Left ventricle myocardium inferior (tissue), 1 donor: Measurements from ENCODE around the gene PARP1. TPM values are rescaled to one million over a fixed set of nuclear protein-coding genes. Genes with fewer than 3 reads are reported as not detected.

Experiments used
- DNase-seq: peaks from one replicate; pipeline ENCODE4 v3.0.0-alpha.2; 2020
- H3K27ac ChIP-seq: fragments of 200-600 bp; replicated peaks from 2 replicates; pipeline ENCODE4 v1.8.0; 2021
- H3K27me3 ChIP-seq: fragments of 200-600 bp; 2 replicates; pipeline ENCODE4 v1.8.0; 2021; ENCODE audit warnings: low read depth
- H3K36me3 ChIP-seq: fragments of 200-600 bp; 2 replicates; pipeline ENCODE4 v1.8.0; 2021
- H3K4me1 ChIP-seq: fragments of 200-600 bp; 2 replicates; pipeline ENCODE4 v1.8.0; 2021
- H3K4me3 ChIP-seq: fragments of 200-600 bp; 2 replicates; pipeline ENCODE4 v1.8.0; 2021; ENCODE audit warnings: mild to moderate bottlenecking, moderate library complexity
- H3K9me3 ChIP-seq: fragments of 200-600 bp; replicated peaks from 2 replicates; pipeline ENCODE4 v1.8.0; 2021
- CTCF ChIP-seq: fragments of 200-600 bp; IDR thresholded peaks from 2 replicates; pipeline ENCODE4 v1.8.0; 2021; ENCODE audit warnings: antibody characterized with exemption, mild to moderate bottlenecking, borderline replicate concordance
- intact Hi-C: fragments of 100-400 bp; cut with micrococcal nuclease; formaldehyde crosslinking; loops from one replicate; pipeline ENCODE4 v1.11.0; 2022
- total RNA-seq: library from RNA; stranded (reverse); fragmentation: NEBNext Ultra II Directional; extraction: Animal tissue kit (Norgen Biotek cat#: 25700); gene quantifications from one replicate; pipeline ENCODE4 v1.2.1, GENCODE V29; 2021
- donor health status: DM: no; HTN: yes; CAD: no; lungs with severe emphysema.

Gene PARP1
- total RNA-seq, 1 donor from 2014 or later: 138 TPM

DNA sequence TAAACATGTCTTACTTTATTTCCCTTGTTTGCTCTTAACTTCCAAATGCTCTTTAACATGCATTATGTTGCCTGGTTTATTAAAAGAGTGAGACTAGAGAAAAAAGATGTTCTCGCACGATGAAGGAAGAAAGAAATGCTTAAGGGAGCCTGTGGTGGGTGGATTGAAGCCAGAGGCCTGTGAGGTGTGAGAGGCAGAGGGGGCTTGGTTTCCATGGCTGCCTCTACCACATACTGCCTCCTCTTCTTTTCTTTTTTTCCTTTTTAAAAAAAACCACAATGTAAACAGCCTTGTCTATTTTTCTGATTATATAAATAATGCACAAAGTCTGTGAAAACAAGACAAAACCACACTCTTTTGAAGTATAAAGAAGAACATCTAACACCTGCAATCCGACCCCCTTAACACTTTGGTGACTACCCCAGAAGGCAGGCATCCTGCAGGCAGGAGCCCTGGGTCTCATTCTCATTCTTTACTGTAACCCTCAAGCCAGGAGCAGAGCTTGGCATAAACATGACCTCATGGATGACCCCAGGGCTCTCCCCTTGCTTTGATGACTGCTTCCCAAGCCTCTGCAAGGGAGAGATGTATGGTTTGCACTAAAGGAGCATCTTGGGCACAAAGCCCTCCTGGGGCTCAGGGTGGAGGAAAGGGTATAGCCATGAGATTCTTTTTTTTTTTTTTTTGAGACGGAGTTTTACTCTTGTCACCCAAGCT is 10.1 kb upstream of the PARP1 start:
- TF ChIP-seq CTCF: no peak
- no peak overlapping the region for H3K27ac ChIP-seq
- H3K4me3 ChIP-seq: no peak overlapping the region
- H3K9me3 ChIP-seq: no peaks in the 10 kb centered on the region
- intact Hi-C loops: no loop called here
- no peaks in the 10 kb centered on the region for H3K36me3 ChIP-seq
- H3K27me3 ChIP-seq: no peaks in the 10 kb centered on the region
- DNase-seq: no peak
- H3K4me1 ChIP-seq: no peaks in the 10 kb centered on the region

DNA sequence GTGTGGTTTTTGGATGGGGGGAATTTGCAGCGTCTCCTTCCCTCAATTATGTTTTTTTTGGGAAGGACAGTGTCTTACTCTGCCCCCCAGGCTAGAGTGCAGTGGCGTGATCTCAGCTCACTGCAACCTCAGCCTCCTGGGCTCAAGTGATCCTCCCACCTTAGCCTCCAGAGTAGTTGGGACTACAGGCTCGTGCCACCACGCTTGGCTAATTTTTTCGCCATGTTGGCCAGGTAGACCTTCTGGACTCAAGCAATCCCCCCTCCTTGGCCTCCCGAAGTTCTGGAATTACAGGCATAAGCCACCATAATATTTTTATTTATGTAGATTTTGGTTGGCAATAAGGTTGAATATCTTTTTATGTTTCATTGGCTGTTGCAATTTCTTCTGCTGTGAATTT is 9.5 kb upstream of the PARP1 start:
- no peak for TF ChIP-seq CTCF
- Histone ChIP-seq H3K27ac (no peak overlapping the region), H3K9me3 (no peaks in the 10 kb centered on the region), H3K4me1 (no peaks in the 10 kb centered on the region), H3K4me3 (no peak overlapping the region), H3K27me3 (no peaks in the 10 kb centered on the region), H3K36me3 (no peaks in the 10 kb centered on the region)
- no peak for DNase-seq
- intact Hi-C loops: no loop called here

DNA sequence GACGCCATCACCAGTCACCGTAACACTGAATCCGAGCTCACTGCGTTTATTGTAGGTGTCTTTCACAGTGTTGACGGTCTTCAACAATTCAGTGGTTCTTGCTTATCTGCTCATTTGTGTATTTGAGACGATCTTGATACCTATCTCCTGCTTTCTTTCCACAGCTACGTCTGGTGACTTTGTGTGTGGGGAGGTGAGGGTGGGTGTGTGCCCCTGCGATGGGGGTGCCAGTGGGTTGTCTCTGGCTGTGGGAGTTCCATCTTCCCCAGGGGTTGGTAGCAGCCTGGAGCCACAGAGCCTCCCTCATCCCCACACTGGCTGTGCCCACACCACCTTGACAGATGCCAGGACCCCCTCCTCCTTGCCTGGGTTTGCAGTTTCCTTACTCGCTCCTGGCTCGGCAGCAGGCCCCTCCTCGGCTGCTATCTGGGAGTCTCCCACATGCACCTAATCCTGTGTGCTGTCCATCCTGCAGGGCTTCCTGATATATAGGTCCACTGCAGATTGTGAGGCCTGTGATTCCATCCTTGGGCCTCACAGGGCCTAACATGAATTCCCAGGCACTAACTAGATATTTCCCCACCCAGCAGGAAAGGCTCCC is 6.3 kb upstream of the PARP1 start:
- TF ChIP-seq CTCF: no peak
- H3K27me3 ChIP-seq: no peaks in the 10 kb centered on the region
- H3K36me3 ChIP-seq: no peaks in the 10 kb centered on the region
- no peak overlapping the region for H3K4me3 ChIP-seq
- no peak for DNase-seq
- H3K27ac ChIP-seq: no peak overlapping the region
- intact Hi-C loops: no loop called here
- H3K4me1 ChIP-seq: no peaks in the 10 kb centered on the region
- H3K9me3 ChIP-seq: no peaks in the 10 kb centered on the region

DNA sequence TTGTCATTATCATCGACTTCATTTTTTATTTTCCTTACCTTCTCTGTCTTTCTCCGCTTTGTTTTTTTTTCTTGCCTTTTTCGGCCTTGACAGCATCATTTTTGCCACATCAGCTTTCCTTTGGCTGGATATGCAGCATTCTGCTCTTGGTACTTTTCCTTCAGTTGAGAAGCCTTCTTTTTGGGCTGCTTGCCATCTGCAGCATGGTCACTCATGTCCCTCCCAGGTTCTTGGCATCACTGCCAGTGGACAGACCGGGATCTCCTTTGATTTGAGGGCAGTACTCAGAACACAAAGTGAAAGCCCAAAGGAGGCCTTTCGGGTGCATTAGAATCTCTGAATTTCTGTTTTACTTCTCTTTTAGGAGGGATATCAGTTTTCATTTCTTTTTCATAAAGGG is 3.7 kb upstream of the PARP1 start:
- intact Hi-C loops: no loop called here
- no peak for DNase-seq
- no peak overlapping the region for H3K27ac ChIP-seq

GRCh38 chr1:226410958-226411357 is 3.1 kb upstream of the PARP1 start:
- TF ChIP-seq CTCF: no peak
- Histone ChIP-seq H3K27ac (no peak overlapping the region), H3K4me1 (peaks cover 19% of the 10 kb centered on the region), H3K4me3 (no peak overlapping the region), H3K9me3 (no peaks in the 10 kb centered on the region), H3K27me3 (no peaks in the 10 kb centered on the region), H3K36me3 (no peaks in the 10 kb centered on the region)
- intact Hi-C loops: no loop called here
- no peak for DNase-seq

More for the DNA sequence above, 3.7 kb upstream of the PARP1 start:
- Histone ChIP-seq H3K4me1 (peaks cover 12% of the 10 kb centered on the region), H3K36me3 (no peaks in the 10 kb centered on the region), H3K4me3 (no peak overlapping the region), H3K9me3 (no peaks in the 10 kb centered on the region), H3K27me3 (no peaks in the 10 kb centered on the region)
- no peak for TF ChIP-seq CTCF
